COLO668 (cell line): ENCODE measurements around the gene CD320.
"Not testable (repeated sequence)": the region's sequence is repeated elsewhere in the genome, so short reads cannot be mapped to it uniquely, and the experiment has no call there.

Source experiments
- DNase-seq: peaks from one replicate; lab custom pipeline; 2025; ENCODE audit not compliant: unreplicated experiment; lab: John Stamatoyannopoulos, UW

The CD320 gene

DNA sequence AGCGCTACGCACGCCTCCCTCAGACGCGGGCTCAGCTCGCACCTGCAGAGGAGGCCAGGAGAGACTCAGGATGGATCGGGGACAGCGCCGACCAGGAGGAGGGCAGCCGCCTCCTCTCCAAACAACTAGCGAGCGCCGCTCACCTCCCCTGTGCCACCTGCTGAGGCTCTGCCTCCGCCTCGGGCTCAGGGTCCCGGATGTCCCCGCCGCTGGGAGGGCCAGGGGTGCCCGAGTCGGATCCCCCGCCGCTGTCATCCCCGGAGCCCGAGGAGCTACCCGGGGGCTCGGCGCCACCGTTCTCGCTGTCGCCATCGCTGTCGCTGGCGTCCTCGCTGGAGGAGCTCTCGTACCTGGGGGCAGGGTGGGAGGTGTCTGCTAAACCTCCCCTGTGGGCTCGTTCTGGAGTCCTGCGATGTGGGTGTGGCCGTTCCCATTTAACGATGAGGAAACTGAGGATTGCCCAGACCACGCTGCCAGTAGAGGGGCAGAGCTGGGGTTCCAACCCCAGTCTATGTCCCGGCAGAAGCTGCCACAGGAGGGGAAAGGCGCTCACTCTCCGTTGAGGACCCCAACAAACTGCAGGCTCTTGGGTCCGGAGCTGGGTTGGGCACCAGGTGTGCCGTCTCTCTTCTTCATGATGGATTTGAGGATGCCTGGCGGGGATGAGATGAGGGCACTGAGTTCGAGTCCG, 25.8 kb upstream of the CD320 start:
- DNase-seq: peak; percentile 76

DNA sequence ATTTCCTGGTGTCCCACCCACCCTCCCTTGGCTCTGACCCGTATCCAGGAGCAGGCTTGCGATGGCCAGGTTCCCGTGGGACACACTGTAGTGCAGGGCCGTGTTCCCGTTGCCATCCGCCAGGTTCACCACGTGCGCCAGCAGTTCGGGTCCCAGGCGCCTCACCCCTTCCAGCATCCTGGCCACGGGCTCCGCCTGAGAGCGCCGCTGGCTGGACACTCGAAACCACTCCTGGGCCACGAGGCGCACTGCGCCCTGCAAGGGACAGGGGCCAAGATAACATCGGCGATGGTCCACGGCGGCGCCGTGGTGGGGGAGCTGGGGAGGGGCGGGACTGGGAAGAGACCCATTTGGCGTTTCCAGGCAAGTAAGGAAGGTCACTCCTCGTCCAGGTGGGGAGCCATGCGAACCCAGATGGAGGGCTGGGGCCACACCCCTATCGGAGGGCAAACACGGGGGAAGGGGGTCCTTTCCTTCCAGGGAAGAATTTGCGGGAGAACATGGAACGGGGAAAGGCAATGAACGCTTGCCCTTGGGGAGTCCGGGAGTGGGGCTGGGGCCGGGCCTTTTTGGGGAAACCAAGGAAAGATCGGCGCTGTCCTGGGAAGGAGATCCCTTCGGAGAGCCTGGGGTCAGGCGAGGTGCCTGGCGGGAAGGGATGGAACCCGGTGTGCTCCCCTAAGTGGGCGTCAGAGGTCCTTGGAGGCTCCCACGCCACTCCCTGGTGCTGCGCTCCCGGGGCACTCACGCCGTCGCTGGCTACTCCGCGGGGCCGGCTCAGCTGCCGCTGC, 25.0 kb upstream of the CD320 start:
- DNase-seq: peak; percentile 33

- no peak for DNase-seq
These were observed 23.2 kb upstream of the CD320 start for GRCh38 chr19:8331263-8331845.

- no peak for DNase-seq
These were observed 21.8 kb upstream of the CD320 start for GRCh38 chr19:8329996-8330395.

GRCh38 chr19:8325454-8325853, 17.3 kb upstream of the CD320 start:
- DNase-seq: no peak

GRCh38 chr19:8324186-8325050, 16.3 kb upstream of the CD320 start:
- no peak for DNase-seq

DNA sequence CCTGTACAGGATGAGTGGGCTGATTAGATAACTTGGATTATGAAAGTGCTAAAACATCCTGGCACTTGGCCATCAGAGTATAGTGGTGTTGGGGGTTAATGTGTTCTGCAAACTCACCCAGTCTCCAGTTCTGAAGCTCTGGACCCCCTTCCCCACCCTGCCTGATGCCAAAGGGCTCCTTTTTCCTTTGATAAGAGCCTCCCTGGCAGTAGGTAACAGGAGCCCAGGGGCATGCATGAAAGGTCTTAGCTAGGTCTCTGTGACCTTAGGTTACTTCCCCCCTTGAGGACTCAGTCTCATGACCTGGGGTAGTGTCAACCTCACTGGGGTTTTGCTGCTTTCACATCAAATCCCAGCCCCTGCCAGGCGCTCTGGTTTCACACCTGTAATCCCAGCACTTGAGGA, 15.6 kb upstream of the CD320 start:
- no peak for DNase-seq

- DNase-seq: no peak
These were observed 14.5 kb upstream of the CD320 start for GRCh38 chr19:8322638-8322997.

- DNase-seq: no peak
These were observed 14.0 kb upstream of the CD320 start for GRCh38 chr19:8321986-8322637.

- DNase-seq: peak; percentile 94
These were observed 13.2 kb upstream of the CD320 start, which contains the start of the genes NDUFA7 and RPS28 for GRCh38 chr19:8321067-8321985. NDUFA7 (minus strand) TSS chr19:8321375; CDS start chr19:8321358, 17 bp downstream. RPS28 (plus strand) TSS chr19:8321496; CDS start chr19:8321531, 35 bp downstream.

- DNase-seq: no peak
These were observed 12.5 kb upstream of the CD320 start for GRCh38 chr19:8320564-8321066.

DNA sequence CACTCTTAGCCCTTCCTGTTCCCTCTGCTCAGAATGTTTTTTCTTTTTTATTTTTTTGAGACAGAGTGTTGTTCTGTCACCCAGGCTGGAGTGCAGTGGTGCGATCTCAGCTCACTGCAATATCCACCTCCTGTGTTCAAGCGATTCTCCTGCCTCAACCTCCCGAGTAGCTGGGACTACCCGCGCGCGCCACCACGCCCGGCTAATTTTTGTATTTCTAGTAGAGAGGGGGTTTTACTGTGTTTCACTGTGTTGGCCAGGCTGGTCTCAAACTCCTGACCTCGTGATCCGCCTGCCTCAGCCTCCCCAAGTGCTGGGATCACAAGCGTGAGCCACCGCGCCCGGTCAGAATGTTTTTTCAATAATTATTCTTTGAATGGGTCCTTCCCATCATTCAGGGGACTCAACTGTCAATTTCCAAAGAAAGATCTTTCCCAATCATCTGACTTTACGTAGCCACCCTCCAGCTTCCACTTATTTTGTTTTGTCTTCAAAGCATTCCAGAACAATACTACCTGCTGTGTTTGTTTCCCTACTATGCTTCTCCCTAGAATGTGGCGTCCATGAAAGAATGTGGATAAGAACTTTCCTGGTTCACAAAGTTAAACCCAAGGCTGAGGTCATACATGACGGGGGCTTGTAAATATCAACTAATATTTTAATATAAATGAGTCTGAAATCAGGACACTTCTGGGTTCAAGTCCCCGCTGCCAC, 11.8 kb upstream of the CD320 start:
- DNase-seq: no peak

DNA sequence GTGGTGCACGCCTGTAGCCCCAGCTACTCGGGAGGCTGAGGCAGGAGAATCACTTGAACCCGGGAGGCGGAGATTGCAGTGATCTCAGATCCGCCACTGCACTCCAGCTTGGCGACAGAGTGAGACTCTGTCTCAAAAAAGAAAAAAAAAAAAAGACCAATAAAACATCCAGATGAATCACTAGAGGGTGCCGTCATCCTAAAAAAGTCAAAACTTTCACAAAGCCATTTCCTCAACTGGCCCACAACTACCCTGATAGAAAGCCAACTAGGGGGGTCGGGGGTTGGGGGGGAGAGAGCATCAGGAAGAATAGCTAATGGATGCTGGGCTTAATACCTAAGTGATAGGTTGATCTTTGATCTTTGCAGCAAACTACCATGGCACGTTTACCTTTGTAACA, 10.7 kb upstream of the CD320 start:
- not testable (repeated sequence) for DNase-seq

GRCh38 chr19:8316351-8317125, 8.4 kb upstream of the CD320 start:
- DNase-seq: no peak

DNA sequence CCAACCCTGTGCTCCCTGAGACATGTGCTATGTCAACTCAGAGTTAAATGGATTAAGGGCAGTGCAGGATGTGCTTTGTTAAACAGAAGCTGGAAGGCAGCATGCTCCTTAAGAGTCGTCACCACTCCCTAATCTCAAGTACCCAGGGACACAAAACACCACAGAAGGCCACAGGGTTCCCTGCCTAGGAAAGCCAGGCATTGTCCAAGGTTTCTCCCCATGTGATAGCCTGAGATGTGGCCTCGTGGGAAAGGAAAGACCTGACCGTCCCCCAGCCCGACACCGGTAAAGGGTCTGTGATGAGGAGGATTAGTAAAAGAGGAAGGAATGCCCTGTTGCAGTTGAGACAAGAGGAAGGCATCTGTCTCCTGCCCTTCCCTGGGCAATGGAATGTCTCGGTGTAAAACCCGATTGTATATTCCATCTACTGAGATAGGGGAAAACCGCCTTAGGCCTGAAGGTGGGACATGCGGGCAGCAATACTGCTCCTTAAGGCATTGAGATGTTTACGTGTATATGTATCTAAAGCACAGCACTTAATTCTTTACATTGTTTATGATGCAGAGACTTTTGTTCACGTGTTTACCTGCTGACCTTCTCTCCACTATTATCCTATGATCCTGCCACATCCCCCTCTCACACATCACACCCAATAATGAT, 7.0 kb upstream of the CD320 start:
- DNase-seq: not testable (repeated sequence)

DNA sequence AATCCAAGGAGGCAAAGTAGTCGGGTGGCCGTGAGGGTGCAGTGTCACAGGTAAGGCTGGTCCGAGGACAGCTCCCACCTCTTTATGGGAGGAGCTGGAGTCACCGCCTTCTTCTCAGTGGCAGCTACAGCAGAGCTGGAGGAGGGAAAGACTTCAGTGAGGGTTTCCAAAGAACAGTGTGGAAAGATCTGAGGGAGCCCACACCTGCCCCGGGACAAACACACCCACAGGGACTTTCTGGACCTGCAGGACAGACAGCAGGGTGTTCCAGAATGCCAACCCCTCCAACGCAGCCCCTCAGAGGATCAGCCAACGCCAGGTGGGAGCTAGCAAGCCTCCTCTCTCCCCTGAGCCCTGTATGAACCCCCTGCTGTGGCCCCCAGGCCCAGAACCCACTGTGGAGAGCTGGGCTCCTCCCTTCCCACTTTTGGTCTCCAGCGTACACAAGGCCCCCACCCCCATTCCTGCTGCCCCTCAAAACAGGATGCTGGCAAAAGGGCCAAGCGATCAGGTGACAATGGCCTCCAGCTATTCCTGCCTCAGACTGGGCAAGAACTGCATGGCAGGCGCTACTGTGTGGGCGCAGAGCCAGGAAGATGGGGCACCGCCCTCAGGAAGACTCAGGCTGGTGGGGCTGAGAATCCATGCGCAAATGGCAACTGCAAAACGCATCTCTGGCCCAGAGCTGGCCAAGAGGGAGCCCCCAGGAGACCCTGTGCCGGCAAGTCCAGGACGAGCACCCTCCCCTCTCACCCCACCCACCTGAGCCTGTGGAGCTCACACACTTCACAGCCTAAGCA, 3.5 kb upstream of the CD320 start:
- DNase-seq: no peak
